K562 (cell line): ENCODE data around the gene ARID3B. TPM values are rescaled to one million over a fixed set of nuclear protein-coding genes. Genes with fewer than 3 reads are reported as not detected.

Experiments
- ARID4B ChIP-seq: sonication (generic); formaldehyde crosslinking; IDR thresholded peaks from 2 replicates; pipeline ENCODE4 v1.8.0; 2022; ENCODE audit warnings: mild to moderate bottlenecking, missing genetic modification reagents
- BCLAF1 ChIP-seq, 2 experiments: fragments of 450-650 bp in 1 of 2; IDR thresholded peaks; 2 replicates each; pipeline ENCODE4 v1.6.1; 2011 to 2017; ENCODE audit warnings: low read depth in 2 of 2, antibody characterized with exemption in 1 of 2, borderline replicate concordance in 1 of 2, low read length in 1 of 2, mild to moderate bottlenecking in 1 of 2, mixed read lengths in 1 of 2; ENCODE audit not compliant: control insufficient read depth in 1 of 2
- HCFC1 ChIP-seq: IDR thresholded peaks from 2 replicates; pipeline ENCODE4 v1.6.1; 2012; ENCODE audit warnings: low read depth, low read length, improper control_type of control experiment
- MLLT1 ChIP-seq, 2 experiments: fragments of 450-650 bp; IDR thresholded peaks; 2 replicates each; pipeline ENCODE4 v1.6.1; 2016
- NEUROD1 ChIP-seq: fragments of 150-350 bp; IDR thresholded peaks from 2 replicates; pipeline ENCODE4 v1.6.1; 2014; ENCODE audit warnings: borderline replicate concordance, low read length, low read depth; ENCODE audit not compliant: partially characterized antibody
- PML ChIP-seq: IDR thresholded peaks from 2 replicates; pipeline ENCODE4 v1.6.1; 2012; ENCODE audit warnings: low read length, inconsistent platforms
- RAD21 ChIP-seq, 2 experiments: fragments of 250-450 bp in 1 of 2; fragments of 450-650 bp in 1 of 2; sonication (Bioruptor Pico) in 1 of 2; formaldehyde crosslinking in 1 of 2; IDR thresholded peaks in 1 of 2; conservative IDR thresholded peaks in 1 of 2; 2 replicates each; pipeline versions ENCODE4 v1.4.0 to v1.8.0; 2020 to 2022; ENCODE audit warnings: mild to moderate bottlenecking in 2 of 2, moderate library complexity in 1 of 2
- SMARCE1 ChIP-seq: fragments of 450-650 bp; IDR thresholded peaks from 2 replicates; pipeline ENCODE4 v1.7.1; 2016; ENCODE audit warnings: mild to moderate bottlenecking
- SRF ChIP-seq, 2 experiments: fragments of 250-450, 450-650 bp in 1 of 2; sonication (Bioruptor Pico) in 1 of 2; sonication (generic) in 1 of 2; formaldehyde crosslinking; IDR thresholded peaks; 2 replicates each; pipeline versions ENCODE4 v1.5.0 to v1.5.1; 2020 to 2022; ENCODE audit warnings: mild to moderate bottlenecking in 1 of 2, missing genetic modification reagents in 1 of 2
- ZBTB1 ChIP-seq: sonication (generic); formaldehyde crosslinking; IDR thresholded peaks from 2 replicates; pipeline ENCODE4 v1.8.1; 2023; ENCODE audit warnings: missing genetic modification reagents, low read depth, mild to moderate bottlenecking, borderline replicate concordance
- ZBTB49 ChIP-seq: sonication (generic); formaldehyde crosslinking; IDR thresholded peaks from 2 replicates; pipeline ENCODE4 v1.8.0; 2022; ENCODE audit warnings: missing genetic modification reagents, mild to moderate bottlenecking, borderline replicate concordance
- ZNF174 ChIP-seq: fragments of 250-450 bp; sonication (Bioruptor Pico); IDR thresholded peaks from 2 replicates; pipeline ENCODE4 v1.4.0; 2020; ENCODE audit warnings: mild to moderate bottlenecking
- ZNF695 ChIP-seq: fragments of 450-650 bp; formaldehyde crosslinking; IDR thresholded peaks from 2 replicates; pipeline ENCODE4 v1.4.0; 2020; ENCODE audit warnings: mild to moderate bottlenecking, moderate library complexity
- ZZZ3 ChIP-seq: fragments of 450-650 bp; IDR thresholded peaks from 2 replicates; pipeline ENCODE4 v1.6.1; 2016; ENCODE audit warnings: antibody characterized with exemption, mild to moderate bottlenecking, moderate library complexity
- polyA plus RNA-seq, 8 experiments: library from polyadenylated mRNA; depleted of rRNA in 4 of 8; stranded (reverse) in 5 of 8; unstranded in 3 of 8; fragments of >200 nt; fragmentation: Nextera tagmentation in 2 of 8; fragmentation: Illumina TruSeq in 1 of 8; extraction: Ambion mirVana in 2 of 8; extraction: Trizol in 1 of 8; gene quantifications; 2 replicates each; pipeline versions ENCODE4 v1.2.1 to v1.2.3, GENCODE V29; 2011 to 2014; ENCODE audit warnings: inconsistent platforms in 1 of 8, missing spikeins in 1 of 8
- total RNA-seq, 7 experiments: library from RNA; depleted of rRNA in 6 of 7; stranded (reverse); fragments of >200 nt in 6 of 7; fragmentation: Illumina TruSeq in 2 of 7; extraction: Trizol in 2 of 7; gene quantifications; 2 replicates each; pipeline versions ENCODE4 v1.2.1 to v1.2.3, GENCODE V29; 2011 to 2021; ENCODE audit warnings: low replicate concordance in 1 of 7

The ARID3B gene
- total and polyA plus RNA-seq, 9 of the 15 experiments (the other 6 are each of a cell fraction or from before 2014, with no cell fraction given): 0.32 to 15.1 (median 7.1) TPM

GRCh38 chr15:74541494-74542165 lies 610 bp downstream of the ARID3B start (continued):
- TF ChIP-seq ARID4B (CRISPR knock-in tag): no peak
- TF ChIP-seq ZBTB49 (CRISPR knock-in tag): no peak
- TF ChIP-seq ZBTB1 (CRISPR knock-in tag): no peak
- TF ChIP-seq ZZZ3: no peak
- TF ChIP-seq PML: no peak
- 0 out of 4 replicates have a peak, but pooled peaks of 1 of the 2 experiments have one; percentile 11 for TF ChIP-seq RAD21 (CRISPR knock-in tag; conservative IDR thresholded peaks at IDR 0.05 in 1 of 2, IDR thresholded peaks at IDR 0.05 in 1 of 2)
- TF ChIP-seq BCLAF1 (IDR thresholded peaks at IDR 0.05; ENCODE audit: borderline replicate concordance in 1 of 2, control insufficient read depth in 1 of 2, low read depth in 2 of 2, low read length in 1 of 2): no peak
- peak; percentile 85 for TF ChIP-seq SMARCE1
- TF ChIP-seq SRF (CRISPR knock-in tag; IDR thresholded peaks at IDR 0.05): no peak
- no peak for TF ChIP-seq ZNF174
- no peak for TF ChIP-seq ZNF695 (CRISPR knock-in tag)
- 0 out of 4 replicates have a peak, but pooled peaks of 1 of the 2 experiments have one; percentile 20 for TF ChIP-seq MLLT1 (IDR thresholded peaks at IDR 0.05)
- TF ChIP-seq NEUROD1: no peak
- no peak for TF ChIP-seq HCFC1
